ENCODE measurements around the gene AIG1.
A peak's percentile ranks its signal among the peaks of the same experiment; 100 is the strongest.

Gene AIG1

DNA sequence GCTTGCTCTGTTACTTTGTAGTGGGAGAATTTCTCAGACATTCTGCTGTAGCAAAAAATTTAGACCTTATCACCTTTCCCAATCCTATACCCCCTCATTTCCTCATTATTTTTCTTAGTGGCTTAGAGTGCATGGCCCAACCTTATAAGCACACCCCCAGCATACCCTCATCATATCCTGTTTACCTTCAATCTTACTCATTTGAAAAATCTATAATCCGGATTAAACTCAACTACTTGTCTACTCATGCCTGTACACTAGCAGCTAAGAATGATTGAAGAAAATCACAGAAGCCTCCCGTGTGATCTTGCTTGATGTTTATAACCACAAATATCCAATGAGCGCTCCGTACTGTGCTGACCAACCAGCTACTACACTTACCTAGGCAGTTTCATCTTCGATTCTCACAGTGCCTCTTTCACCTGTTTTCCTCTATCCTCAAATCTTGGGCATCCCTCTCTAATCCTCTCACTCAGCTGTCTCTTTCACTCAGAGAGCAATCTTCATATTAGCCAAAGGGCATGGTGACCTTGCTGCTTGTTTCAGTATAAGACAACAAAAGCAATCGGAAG is 36.6 kb downstream of the AIG1 start:
- peak; percentile 20 for DNase-seq (ENCODE audit: low spot score)

DNA sequence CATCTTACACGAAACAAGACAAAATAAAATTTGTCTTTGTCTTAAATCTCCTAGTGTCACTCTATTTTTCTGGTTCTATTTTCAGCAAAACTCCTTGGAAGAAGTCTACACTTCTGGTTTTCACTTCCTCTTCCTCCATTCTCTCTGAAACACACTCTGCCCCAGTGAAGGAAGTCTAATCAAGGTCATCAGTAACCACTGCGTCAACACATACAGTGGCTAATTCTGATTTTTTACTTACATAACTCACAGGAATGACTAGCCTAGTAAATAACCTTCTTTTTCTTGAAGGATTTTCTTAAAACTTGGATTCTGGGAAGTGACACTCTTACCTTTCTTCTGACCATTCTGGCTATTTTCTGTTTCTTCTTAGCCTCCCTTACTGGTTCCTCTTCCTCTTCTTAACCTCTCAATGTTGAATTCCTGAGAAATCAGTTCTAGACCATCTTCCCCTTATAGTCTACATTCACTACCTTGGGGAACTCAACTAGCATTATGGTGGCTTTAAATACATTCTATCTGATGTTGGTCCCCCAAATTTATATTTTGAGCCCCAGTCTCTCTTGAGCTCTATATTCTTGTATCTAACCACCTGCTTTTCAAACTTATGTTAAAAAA is 37.5 kb downstream of the AIG1 start:
- DNase-seq (ENCODE audit: low spot score) = no peak

DNA sequence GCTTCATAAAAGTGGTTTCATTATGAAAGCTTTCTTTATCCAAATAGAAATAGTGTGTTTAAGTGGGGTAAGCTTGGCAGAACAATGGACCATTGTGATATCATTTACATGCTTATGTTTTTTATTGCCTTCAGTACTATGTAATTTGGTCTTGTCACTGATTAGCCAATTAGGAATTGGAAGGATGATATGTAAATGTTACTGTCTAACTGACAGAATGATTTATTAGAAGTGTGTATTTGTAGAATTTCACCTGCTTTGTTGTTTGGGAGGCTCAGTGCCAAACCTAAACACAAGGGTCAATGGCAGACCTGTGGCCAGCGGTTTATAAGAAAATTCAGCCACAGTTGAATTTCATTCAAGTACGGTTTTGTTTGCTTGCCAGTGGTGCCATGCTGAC is 39.0 kb downstream of the AIG1 start:
- no peak for DNase-seq (ENCODE audit: low spot score)

DNA sequence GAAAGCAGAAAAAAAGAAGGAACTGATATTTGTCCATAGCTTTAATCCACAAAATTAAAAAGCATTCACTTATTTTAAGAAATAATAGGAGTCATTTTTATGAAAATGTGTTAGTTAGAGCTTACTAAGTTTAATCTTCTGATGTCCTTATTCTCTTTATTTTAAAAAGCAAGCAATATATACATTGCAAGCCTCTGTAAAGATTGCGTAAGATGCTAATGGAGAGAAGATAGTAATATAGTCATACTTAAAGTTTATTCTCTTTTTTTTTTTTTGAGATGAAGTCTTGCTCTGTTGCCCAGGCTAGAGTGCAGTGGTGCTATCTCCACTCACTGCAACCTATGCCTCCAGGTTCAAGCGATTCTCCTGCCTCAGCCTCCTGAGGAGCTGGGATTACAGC is 39.7 kb downstream of the AIG1 start:
- no peak for DNase-seq (ENCODE audit: low spot score)

DNA sequence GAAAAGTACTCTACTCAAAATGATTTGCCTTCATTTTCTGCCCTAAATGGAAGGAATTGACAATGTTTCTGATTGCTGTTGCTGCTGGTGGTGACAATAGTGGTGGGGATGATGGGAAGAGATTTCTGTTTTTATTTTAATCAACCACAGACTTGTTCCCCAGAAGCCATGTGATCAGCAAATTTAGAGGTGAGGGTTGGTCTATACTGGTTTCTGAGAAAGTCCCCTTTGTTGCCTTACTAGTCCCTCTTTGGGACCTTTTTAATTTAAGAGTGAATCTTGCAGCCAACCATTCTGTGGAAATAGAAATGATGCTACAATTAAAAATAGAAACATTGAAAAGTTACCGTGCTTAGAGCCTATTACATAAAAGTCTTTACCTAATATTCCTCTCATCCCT is 43.2 kb downstream of the AIG1 start:
- DNase-seq (ENCODE audit: low spot score) = no peak

DNA sequence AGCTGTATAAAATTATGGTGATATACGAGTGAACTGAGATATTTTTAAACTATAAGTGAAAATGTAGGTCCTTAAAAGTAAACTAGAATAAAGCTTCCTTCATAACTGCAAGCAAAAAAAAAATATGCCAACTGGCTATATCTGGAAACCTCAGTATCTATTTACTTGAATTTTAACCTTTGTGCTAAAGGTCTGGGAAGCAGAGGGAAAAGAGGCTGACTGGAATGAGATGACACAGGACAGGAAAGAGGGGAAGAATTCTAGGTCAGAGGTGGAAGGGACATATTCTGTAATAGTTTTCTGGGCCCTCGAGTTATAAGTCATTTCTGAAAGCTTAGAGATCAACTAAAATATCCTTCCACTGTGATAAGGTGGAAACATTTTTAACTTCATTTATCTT is 46.8 kb downstream of the AIG1 start:
- DNase-seq (ENCODE audit: low spot score) = no peak

DNA sequence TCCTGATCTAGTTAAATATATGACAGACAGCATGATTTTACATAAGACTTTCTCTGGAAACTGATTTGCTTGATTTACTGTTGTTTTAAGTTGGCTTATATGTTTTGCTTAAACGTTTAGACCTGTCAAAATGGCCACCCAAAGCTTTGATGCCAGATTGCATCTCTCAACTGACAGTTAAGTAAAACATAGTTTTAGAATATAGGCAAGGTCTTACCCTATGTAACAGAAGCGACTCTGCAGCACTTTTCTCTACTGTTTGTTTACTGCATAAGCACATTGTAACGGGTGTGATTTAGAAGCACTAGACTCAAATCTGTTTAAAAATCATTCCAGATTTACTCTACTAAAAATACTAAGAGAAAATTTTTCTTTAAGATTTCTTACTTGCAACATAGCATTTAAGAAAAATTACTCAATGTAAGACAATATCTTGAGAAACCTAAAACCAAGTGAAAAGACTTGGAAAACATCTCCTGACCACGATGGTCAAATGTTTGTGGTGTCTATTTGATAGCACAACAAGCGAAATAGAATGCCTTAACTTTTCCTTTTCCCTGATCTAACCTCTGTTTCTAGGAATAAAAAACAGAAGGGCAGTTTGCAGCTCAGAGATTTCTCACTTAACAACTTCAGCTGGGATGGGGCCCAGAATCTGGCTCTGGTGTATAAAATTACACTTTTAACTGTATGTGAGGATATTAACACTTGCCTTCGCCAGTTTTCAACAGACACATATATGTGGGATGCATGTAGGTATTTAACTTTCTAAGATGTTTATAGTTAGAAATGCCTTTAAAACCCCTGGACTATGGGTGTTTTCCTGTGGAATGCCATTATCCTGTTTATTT is 47.4 kb downstream of the AIG1 start:
- no peak for DNase-seq (ENCODE audit: low spot score)

DNA sequence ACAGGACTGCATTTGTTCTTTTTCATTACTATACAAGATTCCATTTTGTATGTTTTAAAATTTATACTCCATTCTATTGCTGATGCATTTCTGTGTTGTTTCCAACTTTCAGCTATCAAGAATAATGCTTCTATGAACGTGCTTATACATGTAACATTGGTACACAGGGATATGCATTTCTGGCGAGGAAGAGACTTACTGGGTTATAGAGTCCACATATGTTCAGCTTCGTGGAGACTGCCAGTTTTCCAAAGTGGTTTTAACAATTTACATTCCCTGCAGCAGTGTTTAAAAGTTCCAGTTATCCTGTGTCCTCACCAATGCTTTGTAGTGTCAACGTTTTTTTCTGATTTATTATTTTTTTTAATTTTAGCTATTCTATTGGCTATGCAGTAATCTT is 48.5 kb downstream of the AIG1 start:
- no peak for DNase-seq (ENCODE audit: low spot score)

DNA sequence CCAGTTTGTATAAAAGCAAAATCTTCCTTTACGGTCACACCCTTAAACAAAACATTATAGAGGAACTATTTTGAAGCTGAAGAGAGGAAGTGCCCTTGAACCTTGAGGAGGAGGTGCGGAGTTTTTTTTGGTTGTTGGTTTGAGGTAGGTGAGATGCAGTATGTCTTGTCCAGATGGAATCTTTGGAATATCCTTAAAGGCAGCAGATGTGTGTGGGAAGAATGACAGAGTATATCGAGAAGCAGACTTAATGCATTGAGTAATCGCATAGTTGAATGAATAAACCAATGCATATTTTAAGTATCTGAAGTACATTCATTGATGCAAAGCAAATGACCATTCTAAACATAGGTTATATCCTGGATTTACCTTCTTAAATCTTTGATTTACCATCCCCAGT is 49.9 kb downstream of the AIG1 start:
- no peak for DNase-seq (ENCODE audit: low spot score)

DNA sequence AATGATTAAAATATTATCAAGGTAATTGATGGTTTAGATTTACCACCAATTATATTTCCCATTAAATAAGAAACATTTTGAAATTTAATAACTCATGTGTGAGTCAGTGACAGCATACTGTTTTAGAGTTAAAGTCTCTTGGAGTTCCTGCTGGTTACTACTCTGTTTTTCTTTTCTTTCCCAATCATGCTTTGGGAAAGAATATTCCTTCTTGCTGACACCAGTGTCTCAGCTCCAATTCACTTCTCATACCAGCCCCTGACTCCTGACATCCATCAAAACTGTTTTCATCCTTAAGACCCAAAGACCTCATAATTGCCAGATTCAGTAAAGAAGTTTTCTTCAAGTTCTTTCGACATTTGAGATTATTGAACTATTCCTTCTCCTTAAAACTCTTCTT is 50.3 kb downstream of the AIG1 start:
- DNase-seq (ENCODE audit: low spot score) = no peak

DNA sequence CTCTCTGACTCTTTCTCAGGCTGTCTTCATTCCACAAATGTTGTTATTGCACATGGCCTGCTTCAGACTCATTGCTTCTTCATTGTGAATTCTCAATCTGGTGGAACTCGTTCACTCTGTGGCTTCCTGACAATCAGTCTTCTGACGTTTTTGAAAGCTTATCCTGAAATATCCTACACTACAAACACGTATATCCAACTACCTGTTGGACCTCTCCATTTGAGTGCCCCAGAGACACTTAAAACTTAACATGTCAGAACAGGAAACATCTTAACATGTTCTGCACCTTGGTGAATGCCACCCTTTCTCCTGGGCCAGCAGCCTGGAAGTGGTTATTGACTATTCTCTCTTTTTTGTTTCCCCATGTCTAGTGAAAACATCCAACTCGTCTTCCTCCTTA is 50.8 kb downstream of the AIG1 start:
- DNase-seq (ENCODE audit: low spot score) = no peak

DNA sequence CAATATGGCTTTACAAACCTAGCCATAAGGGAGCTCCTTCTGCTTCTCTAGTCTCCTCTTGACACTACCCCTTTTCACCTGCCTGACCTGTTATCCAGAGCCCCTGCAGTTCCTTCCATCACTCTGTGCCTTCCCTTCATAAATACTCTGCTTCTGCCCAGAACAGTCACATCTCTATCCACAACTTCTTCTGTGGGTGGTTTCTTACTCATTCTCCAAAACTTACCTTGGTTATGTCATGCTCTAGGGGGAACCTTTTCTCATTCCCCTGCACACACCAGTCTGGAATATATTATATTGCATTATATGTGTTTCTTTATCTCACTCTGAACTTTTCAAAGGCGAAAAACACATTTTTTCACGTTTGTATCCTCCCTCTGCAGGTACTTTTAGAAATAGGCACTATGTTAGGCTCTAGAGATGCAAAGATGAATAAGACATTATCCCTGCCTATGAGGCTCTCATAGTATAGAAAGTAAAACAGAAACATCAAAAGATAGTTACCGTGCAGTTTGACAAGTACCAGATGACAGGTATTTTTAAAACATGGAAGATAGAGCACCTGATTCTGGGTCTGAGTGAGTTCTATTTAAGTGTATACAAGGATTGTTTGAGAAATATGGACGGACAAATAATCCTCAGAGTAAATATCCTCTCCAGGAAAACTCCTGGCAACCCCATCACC is 51.5 kb downstream of the AIG1 start:
- DNase-seq (ENCODE audit: low spot score) = no peak

DNA sequence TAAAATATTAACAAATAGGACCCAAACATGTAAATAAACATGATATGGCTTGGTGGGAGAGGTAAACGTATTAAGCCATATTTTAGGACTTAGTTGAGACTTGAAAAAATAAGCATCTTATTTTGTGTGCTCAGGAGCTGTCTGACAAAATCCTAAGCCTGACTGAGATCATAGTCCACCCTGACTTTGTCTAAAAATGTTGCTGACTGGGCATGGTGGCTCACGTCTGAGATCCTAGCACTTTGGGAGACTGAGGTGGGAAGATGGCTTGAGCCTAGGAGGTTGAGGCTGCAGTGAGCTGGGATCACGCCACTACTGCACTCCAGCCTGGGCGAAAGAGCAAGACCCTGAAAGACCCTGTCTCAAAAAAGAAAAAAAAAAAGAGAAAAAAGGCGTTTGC is 52.1 kb downstream of the AIG1 start:
- no peak for DNase-seq (ENCODE audit: low spot score)

DNA sequence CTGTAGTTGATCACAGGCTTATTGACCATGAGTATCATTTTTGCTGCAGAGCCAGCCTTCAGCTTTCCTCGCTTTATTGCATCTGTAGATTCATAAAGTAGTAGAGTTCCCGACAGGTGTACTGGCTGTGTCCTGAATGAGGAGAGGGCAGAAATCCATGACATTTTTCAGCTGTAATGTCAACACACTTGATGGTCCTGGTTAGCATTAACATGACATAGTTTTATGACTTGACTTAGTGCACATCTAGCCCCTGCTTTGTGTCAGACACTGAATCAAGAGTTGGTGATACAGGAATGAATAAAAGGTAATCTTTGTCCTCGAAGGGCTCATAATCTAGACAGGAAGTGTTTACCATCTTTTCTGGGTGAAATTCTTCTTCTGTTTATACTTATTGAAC is 55.0 kb downstream of the AIG1 start:
- no peak for DNase-seq (ENCODE audit: low spot score)

DNA sequence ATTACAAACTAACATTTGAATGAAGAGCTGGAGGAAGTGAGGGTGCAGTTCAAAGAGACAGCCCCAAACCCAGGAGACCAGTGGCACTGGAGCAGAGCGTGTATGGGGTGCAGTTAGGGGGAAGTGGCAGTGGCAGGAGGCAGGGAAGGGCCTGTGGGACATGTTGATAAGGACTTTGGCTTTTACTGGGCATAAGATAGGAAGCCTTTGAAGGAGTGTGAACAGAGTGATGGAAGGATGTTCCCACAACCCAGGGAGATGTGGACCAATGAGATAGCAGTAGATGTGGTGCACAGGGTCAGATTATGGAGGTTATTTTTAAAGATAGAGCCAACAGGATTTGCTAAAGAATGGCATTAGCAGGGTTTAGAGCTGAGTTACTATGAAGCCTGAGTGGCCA is 56.4 kb downstream of the AIG1 start:
- DNase-seq (ENCODE audit: low spot score) = no peak

DNA sequence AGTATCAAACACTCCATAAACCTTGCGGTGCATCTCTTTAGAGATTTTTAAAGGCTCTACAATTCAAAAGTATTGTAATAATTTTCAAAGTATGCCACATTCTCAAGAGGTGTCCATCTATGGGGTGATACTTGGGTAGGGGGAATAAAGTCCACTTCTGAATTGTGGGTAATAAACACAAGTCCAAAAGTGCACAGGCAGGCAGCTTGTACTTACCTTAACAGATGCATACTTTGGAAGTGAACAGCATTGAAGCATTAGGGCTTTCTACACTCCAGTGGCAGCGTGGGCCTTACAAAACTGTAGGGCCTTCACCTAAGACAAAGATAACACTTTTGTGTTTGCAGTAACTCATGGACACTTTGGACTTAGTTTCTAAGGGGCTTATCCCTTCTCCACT is 58.6 kb downstream of the AIG1 start:
- DNase-seq (ENCODE audit: low spot score) = no peak

DNA sequence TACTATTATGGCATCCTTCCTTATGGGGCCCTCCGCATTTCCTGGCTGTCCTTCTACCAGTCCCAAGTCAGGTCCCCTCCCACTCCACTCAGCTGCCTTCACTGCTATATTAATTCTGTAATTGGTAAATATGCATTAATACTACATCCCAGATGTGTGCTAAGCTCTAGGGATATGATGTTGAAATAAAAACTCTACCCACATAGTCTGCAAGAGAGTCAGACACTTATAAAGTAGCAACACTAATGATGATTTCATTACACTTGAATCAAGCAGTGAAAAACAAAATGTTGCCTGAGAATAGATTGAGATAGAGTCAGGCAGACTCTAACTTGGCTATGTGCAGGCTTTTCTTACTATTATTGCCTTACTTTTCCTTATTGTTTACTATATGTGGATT is 62.4 kb downstream of the AIG1 start:
- DNase-seq (ENCODE audit: low spot score) = no peak

DNA sequence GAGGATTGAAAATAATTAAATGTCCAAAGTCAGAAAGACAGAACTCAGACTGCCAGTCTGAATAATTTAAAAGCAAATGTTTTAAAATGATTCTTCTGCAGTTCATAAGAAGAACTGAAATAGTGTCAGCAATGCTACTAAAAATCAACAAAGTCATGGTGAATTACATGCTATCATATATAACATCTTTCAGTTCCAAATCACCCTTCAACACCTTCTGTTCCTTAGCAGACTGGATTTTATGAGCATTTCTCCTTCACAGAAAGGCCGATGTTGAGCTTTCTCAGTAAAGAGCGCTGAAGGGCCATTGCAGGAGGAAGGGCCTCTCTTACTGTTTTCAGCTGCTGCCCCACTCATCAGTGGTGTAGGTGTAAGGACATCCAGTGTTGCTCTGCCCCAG is 63.3 kb downstream of the AIG1 start:
- no peak for DNase-seq (ENCODE audit: low spot score)

DNA sequence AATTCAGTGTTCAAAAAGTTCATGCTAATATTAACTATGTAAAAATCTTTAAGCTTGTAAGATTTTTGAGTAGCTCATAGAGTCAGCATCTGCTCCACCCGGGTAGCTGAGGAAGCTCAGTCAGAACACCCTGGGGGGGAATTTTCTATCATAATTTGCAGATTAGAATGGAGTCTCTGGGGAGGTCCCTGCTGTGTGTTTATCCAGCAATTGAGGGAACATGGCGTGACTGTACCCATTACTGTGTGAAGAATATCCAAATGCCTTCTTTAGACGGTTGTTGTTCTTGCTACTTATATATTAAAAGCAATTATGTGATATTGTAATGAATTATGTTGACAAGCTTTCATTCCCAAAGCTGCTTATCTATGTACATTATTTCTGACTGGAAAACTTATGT is 64.8 kb downstream of the AIG1 start:
- peak; percentile 75 for DNase-seq (ENCODE audit: low spot score)

DNA sequence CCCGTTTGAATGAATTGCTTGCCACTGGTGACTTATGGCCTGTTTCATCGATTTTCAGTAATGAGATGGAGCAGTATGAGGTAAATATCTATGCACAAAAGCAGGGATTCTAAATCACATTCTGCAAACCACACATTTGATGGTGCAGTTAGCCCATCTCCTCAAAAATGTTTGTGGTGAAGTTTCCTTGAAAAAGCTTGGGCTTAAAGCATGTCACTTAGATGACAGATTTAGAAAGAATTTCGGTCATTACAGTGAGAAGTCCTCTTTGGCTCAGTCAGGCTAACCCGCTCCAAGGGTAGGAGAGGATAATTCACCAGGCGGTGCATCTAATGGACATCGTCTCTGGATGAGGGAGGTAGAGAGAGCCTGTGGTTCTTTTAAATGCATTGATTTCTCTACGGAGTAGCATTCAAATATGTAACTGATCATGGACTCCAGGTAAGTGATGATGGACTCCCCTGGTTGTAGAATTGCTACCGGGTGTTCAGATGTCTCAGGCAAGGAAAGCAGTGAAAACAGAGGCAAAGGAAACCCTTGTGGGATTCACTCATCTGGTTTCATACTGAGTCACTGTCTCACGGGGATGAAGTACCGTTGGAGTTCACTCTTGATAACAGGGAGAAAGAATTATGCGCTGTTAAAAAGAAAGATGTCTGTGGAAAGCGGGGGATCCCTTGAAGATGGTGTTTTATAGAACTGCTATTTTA is 65.3 kb downstream of the AIG1 start:
- no peak for DNase-seq (ENCODE audit: low spot score)

DNA sequence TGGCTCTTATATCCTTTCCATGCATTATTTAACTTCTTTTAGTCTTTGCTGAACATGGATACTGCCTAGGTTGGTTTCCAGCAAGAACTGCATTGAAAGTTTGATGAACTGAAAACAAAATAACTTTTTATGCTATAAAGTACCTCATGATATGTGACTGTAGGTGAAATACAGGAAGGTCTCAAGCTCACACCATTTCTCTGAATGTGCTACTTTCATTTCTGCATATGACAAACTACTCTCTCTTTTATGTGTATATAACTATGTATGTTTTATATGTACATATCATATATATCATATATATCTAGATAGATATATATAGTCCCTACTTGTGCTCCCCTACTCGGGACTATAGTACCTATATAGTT is 65.9 kb downstream of the AIG1 start:
- no peak for DNase-seq (ENCODE audit: low spot score)

DNA sequence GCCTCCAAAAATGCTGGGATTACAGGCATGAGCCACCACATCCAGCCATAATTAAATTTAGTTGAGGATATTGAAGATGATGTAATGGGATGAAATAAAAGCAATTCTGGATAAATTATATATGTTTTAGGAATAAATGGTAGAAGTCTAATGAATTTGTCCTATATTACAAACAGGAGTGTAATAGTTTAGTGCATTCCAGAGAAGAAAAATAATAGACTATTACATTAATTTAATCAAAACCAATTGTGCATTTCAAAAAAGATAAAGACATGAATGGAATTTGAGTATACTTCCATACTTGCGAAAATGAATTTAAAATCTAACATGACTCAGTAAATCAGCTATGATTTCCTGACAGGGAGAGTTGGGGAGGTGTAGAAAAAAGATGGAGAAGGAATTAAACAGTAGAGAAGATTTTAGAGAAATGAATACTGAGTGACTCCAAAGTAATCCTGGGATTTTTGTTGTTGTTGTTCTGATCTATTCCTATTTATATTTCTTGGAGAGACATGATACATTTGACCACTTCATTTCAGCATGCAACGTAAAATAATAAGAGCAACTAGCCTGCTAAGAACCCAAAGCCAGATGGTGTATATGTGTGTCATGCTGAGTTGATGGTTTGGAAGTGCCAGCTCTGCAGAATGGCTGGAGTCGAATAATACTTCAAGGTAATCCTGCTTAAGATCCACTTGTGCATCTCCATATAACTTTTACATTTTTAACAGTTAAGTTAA is 67.4 kb downstream of the AIG1 start:
- DNase-seq (ENCODE audit: low spot score) = no peak
